HG02973 (cell line): Measurements from ENCODE around the gene PYGO2.
"Not testable (repeated sequence)": the region's sequence is repeated elsewhere in the genome, so short reads cannot be mapped to it uniquely, and the experiment has no call there.

Source experiments
- ATAC-seq: cut with Tn5 transposase; IDR thresholded peaks from one replicate; pipeline ENCODE4 v1.9.1; 2021; ENCODE audit warnings: moderate library complexity; ENCODE audit not compliant: unreplicated experiment

Gene PYGO2

GRCh38 chr1:154913273-154913672, 48.3 kb downstream of the PYGO2 start:
- no peak for ATAC-seq

DNA sequence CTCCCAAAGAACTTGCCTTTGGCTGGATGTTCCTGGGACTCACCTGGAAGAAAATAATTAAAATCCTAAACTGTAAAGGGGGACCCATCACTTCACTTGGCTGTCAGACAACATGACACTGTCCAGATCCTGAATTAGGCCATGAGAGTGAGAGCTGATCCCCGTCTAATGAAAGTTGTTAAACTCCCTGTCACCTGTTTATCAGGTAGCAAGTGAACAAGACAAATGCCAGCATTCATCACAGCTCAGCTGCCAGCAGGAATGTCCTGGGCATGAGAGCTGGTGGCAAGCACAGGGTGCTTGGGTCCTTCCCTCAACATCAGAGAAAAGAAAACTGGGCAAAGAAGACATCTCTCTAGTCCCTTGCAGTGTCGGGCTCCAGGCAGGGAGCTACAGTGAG, 48.8 kb downstream of the PYGO2 start:
- ATAC-seq, result no peak

- no peak for ATAC-seq
Measured at GRCh38 chr1:154911691-154912550, 49.7 kb downstream of the PYGO2 start.

- no peak for ATAC-seq
Measured at GRCh38 chr1:154910851-154911250, 50.7 kb downstream of the PYGO2 start.

GRCh38 chr1:154908937-154909336, 52.6 kb downstream of the PYGO2 start:
- ATAC-seq, result no peak

- not testable (repeated sequence) for ATAC-seq
Measured at GRCh38 chr1:154908129-154908528, 53.5 kb downstream of the PYGO2 start.
